ENCODE results near the gene SLC52A1. TPM values are rescaled to one million over a fixed set of nuclear protein-coding genes. Genes with fewer than 3 reads are reported as not detected.

The SLC52A1 gene
- total and polyA plus RNA-seq, 7 donors: 0.23 to 0.74 TPM; not detected in 5

DNA sequence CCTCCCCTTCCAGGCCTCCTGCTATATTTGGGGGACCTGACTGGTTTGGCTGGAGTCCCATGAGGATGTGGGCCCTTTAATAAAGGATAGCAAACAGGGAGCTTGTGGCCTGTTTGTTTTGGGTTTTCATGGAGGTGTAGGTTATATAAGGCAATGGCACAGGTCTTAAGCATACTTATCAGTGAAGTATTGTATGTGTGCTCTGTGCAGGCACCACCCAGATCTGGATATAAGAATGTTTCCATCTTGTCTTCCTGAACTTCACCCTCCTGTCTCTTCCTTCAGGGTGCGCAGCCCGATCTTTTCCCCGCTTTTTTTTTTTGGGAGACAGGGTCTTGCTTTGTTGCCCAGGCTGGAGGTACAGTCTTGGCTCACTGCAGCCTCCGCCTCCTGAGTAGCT lies 10.6 kb downstream of the SLC52A1 start:
- H3K36me3 ChIP-seq: peaks cover 12 to 50% (median 41%) of the 10 kb centered on the region in 4 donors
- no peaks in the 10 kb centered on the region for H3K27me3 ChIP-seq
- H3K4me1 ChIP-seq: no peaks in the 10 kb centered on the region
- TF ChIP-seq, protein P1, sequence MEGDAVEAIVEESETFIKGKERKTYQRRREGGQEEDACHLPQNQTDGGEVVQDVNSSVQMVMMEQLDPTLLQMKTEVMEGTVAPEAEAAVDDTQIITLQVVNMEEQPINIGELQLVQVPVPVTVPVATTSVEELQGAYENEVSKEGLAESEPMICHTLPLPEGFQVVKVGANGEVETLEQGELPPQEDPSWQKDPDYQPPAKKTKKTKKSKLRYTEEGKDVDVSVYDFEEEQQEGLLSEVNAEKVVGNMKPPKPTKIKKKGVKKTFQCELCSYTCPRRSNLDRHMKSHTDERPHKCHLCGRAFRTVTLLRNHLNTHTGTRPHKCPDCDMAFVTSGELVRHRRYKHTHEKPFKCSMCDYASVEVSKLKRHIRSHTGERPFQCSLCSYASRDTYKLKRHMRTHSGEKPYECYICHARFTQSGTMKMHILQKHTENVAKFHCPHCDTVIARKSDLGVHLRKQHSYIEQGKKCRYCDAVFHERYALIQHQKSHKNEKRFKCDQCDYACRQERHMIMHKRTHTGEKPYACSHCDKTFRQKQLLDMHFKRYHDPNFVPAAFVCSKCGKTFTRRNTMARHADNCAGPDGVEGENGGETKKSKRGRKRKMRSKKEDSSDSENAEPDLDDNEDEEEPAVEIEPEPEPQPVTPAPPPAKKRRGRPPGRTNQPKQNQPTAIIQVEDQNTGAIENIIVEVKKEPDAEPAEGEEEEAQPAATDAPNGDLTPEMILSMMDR (IDR thresholded peaks at IDR 0.05): no peak
- TF ChIP-seq EP300 (IDR thresholded peaks at IDR 0.05): no peak
- no peak for TF ChIP-seq POLR2A (IDR thresholded peaks at IDR 0.05)
- no peak for TF ChIP-seq POLR2AphosphoS5 (IDR thresholded peaks at IDR 0.05)
- intact Hi-C loops (cut with DNase I): no loop called here
- no peaks in the 10 kb centered on the region for H3K9me3 ChIP-seq
- H3K27ac ChIP-seq: no peak overlapping the region
- H3K4me3 ChIP-seq: no peak overlapping the region
- 95 to 98% methylated on average over 4 of the region's 4 CpGs for WGBS, 2 donors
- DNase-seq: no peak

DNA sequence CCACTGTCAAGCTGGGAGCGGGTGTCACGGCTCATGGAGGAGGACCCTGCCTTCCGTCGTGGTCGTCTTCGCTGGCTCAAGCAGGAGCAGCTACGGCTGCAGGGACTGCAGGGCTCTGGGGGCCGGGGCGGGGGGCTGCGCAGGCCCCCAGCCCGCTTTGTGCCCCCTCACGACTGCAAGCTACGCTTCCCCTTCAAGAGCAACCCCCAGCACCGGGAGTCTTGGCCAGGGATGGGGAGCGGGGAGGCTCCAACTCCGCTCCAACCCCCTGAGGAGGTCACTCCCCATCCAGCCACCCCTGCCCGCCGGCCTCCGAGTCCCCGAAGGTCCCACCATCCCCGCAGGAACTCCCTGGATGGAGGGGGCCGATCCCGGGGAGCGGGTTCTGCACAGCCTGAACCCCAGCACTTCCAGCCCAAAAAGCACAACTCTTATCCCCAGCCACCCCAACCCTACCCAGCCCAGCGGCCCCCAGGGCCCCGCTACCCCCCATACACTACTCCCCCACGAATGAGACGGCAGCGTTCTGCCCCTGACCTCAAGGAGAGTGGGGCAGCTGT lies 11.6 kb downstream of the SLC52A1 start:
- intact Hi-C loops (cut with DNase I): no loop called here

DNA sequence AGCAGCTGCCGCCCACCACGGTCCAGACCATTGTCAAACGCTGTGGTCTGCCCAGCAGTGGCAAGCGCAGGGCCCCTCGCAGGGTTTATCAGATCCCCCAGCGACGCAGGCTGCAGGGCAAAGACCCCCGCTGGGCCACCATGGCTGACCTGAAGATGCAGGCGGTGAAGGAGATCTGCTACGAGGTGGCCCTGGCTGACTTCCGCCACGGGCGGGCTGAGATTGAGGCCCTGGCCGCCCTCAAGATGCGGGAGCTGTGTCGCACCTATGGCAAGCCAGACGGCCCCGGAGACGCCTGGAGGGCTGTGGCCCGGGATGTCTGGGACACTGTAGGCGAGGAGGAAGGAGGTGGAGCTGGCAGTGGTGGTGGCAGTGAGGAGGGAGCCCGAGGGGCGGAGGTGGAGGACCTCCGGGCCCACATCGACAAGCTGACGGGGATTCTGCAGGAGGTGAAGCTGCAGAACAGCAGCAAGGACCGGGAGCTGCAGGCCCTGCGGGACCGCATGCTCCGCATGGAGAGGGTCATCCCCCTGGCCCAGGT lies 13.0 kb downstream of the SLC52A1 start:
- no peak for DNase-seq
- no peak overlapping the region for H3K4me3 ChIP-seq
- H3K36me3 ChIP-seq: peaks cover 12 to 73% (median 52%) of the 10 kb centered on the region in 4 donors
- TF ChIP-seq POLR2A (IDR thresholded peaks at IDR 0.05) (no peak), EP300 (IDR thresholded peaks at IDR 0.05) (no peak), POLR2AphosphoS5 (IDR thresholded peaks at IDR 0.05) (no peak)
- TF ChIP-seq, protein P1 (IDR thresholded peaks at IDR 0.05): no peak
- intact Hi-C loops (cut with DNase I): no loop called here
- no peaks in the 10 kb centered on the region for H3K27me3 ChIP-seq
- 96 to 97% methylated on average over 30 of the region's 30 CpGs for WGBS, 2 donors
- no peaks in the 10 kb centered on the region for H3K4me1 ChIP-seq
- no peak overlapping the region for H3K27ac ChIP-seq
- no peaks in the 10 kb centered on the region for H3K9me3 ChIP-seq

More for the DNA sequence above, 11.6 kb downstream of the SLC52A1 start:
- TF ChIP-seq POLR2A (IDR thresholded peaks at IDR 0.05) (no peak), POLR2AphosphoS5 (IDR thresholded peaks at IDR 0.05) (no peak), EP300 (IDR thresholded peaks at IDR 0.05) (no peak)
- TF ChIP-seq, protein P1 (IDR thresholded peaks at IDR 0.05): no peak
- Histone ChIP-seq H3K4me3 (no peak overlapping the region), H3K4me1 (no peaks in the 10 kb centered on the region), H3K27ac (no peak overlapping the region), H3K36me3 (peaks cover 12 to 59% (median 45%) of the 10 kb centered on the region in 4 donors), H3K9me3 (no peaks in the 10 kb centered on the region), H3K27me3 (no peaks in the 10 kb centered on the region)
- 92 to 95% methylated on average over 29 of the region's 29 CpGs for WGBS, 2 donors
- no peak for DNase-seq

DNA sequence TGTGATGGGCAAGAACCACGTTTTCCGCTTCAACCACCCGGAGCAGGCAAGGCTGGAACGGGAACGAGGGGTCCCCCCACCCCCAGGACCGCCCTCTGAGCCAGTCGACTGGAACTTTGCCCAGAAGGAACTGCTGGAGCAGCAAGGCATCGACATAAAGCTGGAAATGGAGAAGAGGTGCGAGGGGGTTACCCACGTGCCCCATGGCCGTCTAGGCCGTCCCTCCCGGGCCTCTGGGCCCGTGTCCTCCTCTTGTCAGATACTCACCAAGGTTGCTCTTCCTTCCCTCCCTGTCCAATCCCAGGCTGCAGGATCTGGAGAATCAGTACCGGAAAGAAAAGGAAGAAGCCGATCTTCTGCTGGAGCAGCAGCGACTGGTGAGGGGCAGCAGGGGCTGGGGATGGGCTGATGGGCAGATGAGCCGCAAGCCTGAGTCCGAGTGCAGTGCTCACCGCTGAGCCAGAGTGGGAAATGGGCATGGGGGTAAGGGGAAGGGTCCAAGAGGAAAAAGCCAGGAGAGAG lies 14.7 kb downstream of the SLC52A1 start:
- H3K27ac ChIP-seq: no peak overlapping the region
- H3K4me1 ChIP-seq: no peaks in the 10 kb centered on the region
- no peak overlapping the region for H3K4me3 ChIP-seq
- no peaks in the 10 kb centered on the region for H3K9me3 ChIP-seq
- peaks cover 12 to 90% (median 61%) of the 10 kb centered on the region in 4 donors for H3K36me3 ChIP-seq
- intact Hi-C loops (cut with DNase I): no loop called here
- no peak for DNase-seq
- WGBS, 2 donors: 89 to 93% methylated on average over 20 of the region's 20 CpGs
- TF ChIP-seq POLR2A (IDR thresholded peaks at IDR 0.05): no peak
- TF ChIP-seq, protein P1 (IDR thresholded peaks at IDR 0.05): no peak
- TF ChIP-seq EP300 (IDR thresholded peaks at IDR 0.05): no peak
- TF ChIP-seq POLR2AphosphoS5 (IDR thresholded peaks at IDR 0.05): no peak
- no peaks in the 10 kb centered on the region for H3K27me3 ChIP-seq

Measured in sigmoid colon (tissue), 7 donors.